Right atrium auricular region (tissue), 2 donors: Measurements from ENCODE around the gene BRINP1. TPM values are rescaled to one million over a fixed set of nuclear protein-coding genes. Genes with fewer than 3 reads are reported as not detected.

Source experiments
- DNase-seq: peaks from one replicate; pipeline ENCODE4 v3.0.0-alpha.2; 2019; ENCODE audit warnings: low spot score
- H3K27ac ChIP-seq, 2 donors: fragments of 200-600 bp; sonication (generic); 1 replicate in 1 of 2; 2 replicates in 1 of 2; pipeline ENCODE4 v1.5.1; 2016 to 2019
- H3K27me3 ChIP-seq, 2 donors: fragments of 200-600 bp; sonication (generic); one replicate each; pipeline versions ENCODE4 v1.5.1 to v1.6.0; 2017 to 2019
- H3K36me3 ChIP-seq: fragments of 200-600 bp; sonication (generic); one replicate; pipeline ENCODE4 v1.5.1; 2016
- H3K4me1 ChIP-seq, 2 donors: fragments of 200-600 bp; sonication (generic); one replicate each; pipeline versions ENCODE4 v1.5.1 to v1.6.0; 2017 to 2019
- H3K4me3 ChIP-seq, 2 donors: fragments of 200-600 bp; sonication (generic); 1 replicate in 1 of 2; 2 replicates in 1 of 2; pipeline ENCODE4 v1.5.1; 2017 to 2019; ENCODE audit warnings: mild to moderate bottlenecking in 1 of 2, moderate library complexity in 1 of 2
- H3K9me3 ChIP-seq, 2 donors: fragments of 200-600 bp; sonication (generic); one replicate each; pipeline ENCODE4 v1.5.1; 2019
- total RNA-seq, 2 donors: library from RNA; depleted of rRNA; stranded (reverse); fragments of >200 nt; gene quantifications; one replicate each; pipeline ENCODE4 v1.1.0, GENCODE V29; 2016
- TF ChIP-seq, protein P1 (sequence below), 2 donors: fragments of 200-600 bp; sonication (generic); IDR thresholded peaks; one replicate each; pipeline ENCODE4 v1.5.1; 2019; ENCODE audit warnings: antibody characterized with exemption in 2 of 2

Gene BRINP1
- total RNA-seq, 2 donors from 2014 or later = 0.78 to 2.0 TPM

DNA sequence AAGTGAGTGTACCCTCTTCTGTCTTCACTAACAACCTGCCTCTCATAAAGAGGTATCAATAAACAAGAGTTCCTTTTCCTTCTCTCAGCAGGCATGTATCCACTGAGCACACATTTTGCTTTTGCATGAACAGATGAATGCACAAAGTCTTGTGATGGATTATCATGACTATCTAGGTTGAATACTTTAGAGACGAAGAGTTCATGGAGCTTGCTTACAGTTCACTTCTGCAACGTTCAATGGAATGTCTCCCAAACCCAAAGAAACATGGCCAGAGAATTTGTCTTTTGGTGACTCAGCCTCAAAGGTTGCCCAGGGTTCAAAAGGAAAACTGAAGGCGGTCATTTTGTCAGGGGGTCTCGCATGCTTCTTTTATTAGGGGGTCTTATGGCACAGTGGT, 55.4 kb downstream of the BRINP1 start:
- no peak for DNase-seq
- Histone ChIP-seq H3K9me3 (no peaks in the 10 kb centered on the region), H3K4me1 (no peaks in the 10 kb centered on the region), H3K4me3 (no peak overlapping the region), H3K27ac (no peak overlapping the region), H3K36me3 (no peaks in the 10 kb centered on the region), H3K27me3 (no peaks in the 10 kb centered on the region)
- TF ChIP-seq, protein P1, sequence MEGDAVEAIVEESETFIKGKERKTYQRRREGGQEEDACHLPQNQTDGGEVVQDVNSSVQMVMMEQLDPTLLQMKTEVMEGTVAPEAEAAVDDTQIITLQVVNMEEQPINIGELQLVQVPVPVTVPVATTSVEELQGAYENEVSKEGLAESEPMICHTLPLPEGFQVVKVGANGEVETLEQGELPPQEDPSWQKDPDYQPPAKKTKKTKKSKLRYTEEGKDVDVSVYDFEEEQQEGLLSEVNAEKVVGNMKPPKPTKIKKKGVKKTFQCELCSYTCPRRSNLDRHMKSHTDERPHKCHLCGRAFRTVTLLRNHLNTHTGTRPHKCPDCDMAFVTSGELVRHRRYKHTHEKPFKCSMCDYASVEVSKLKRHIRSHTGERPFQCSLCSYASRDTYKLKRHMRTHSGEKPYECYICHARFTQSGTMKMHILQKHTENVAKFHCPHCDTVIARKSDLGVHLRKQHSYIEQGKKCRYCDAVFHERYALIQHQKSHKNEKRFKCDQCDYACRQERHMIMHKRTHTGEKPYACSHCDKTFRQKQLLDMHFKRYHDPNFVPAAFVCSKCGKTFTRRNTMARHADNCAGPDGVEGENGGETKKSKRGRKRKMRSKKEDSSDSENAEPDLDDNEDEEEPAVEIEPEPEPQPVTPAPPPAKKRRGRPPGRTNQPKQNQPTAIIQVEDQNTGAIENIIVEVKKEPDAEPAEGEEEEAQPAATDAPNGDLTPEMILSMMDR (IDR thresholded peaks at IDR 0.05) = no peak

DNA sequence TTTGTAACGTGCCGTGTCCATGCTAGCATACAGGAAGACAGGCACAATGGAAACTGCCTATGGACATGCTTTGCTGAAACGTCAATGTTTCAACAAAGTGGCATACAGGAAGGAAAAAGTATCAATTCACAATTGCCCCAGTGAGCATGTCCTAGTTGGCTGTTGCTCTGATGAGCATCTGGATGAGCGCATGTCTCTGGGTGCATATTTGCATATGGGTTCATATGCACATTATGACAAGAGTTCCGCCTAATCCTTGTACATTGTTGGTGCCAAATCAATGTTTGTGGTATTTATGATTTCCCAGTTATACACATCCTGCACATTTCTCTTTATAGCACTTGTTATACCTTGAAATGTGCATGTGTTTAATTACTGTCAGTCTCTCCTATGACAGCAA, 58.5 kb downstream of the BRINP1 start:
- Histone ChIP-seq H3K27me3 (no peaks in the 10 kb centered on the region), H3K27ac (no peak overlapping the region), H3K9me3 (no peaks in the 10 kb centered on the region), H3K36me3 (no peaks in the 10 kb centered on the region), H3K4me1 (no peaks in the 10 kb centered on the region), H3K4me3 (no peak overlapping the region)
- TF ChIP-seq, protein P1 (IDR thresholded peaks at IDR 0.05) = no peak
- DNase-seq = no peak

DNA sequence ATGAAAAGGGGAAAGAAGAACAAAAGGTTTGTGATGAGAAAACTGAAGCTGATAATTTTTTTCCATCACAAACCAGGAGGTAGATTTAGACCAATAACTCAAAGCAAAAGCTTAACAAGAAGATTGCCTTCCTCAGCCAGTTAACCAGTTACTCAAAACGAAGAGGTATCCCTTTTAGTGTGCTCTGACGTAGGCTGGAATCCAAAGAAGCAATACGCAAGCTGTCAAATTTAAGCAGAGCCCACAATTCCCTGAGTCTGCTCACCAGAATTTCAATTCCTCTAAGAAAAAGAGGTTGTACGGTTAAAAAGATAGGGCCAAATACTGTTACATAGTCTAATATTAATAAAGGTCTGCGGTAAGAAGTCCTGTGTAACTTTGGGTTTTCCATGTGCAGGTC, 61.8 kb downstream of the BRINP1 start:
- Histone ChIP-seq H3K27ac (no peak overlapping the region), H3K27me3 (no peaks in the 10 kb centered on the region), H3K4me1 (no peaks in the 10 kb centered on the region), H3K36me3 (no peaks in the 10 kb centered on the region), H3K9me3 (no peaks in the 10 kb centered on the region), H3K4me3 (no peak overlapping the region)
- DNase-seq = no peak
- TF ChIP-seq, protein P1 (IDR thresholded peaks at IDR 0.05) = no peak

DNA sequence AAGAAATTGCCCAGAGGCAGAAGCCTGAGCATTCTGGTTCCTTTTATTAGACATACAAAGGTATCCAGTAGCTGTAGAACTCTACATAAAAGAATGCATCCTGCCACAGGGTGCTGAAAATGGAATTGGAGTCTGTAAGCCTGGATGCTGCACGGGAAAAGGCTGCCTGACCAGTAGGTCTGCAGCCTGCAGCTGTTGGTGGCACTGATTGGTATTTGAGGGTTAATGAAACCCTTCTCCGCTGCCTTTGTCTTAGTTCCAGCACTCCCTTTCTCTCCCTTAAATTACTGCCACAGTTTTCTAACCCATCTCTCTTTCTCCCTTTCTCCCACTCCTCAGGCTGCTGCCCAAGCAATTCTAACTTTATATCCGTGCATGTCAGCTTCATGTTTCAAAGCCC, 64.7 kb downstream of the BRINP1 start:
- H3K36me3 ChIP-seq = no peaks in the 10 kb centered on the region
- no peak overlapping the region for H3K27ac ChIP-seq
- H3K9me3 ChIP-seq = no peaks in the 10 kb centered on the region
- TF ChIP-seq, protein P1 (IDR thresholded peaks at IDR 0.05) = no peak
- H3K4me3 ChIP-seq = no peak overlapping the region
- DNase-seq = no peak
- no peaks in the 10 kb centered on the region for H3K27me3 ChIP-seq
- H3K4me1 ChIP-seq = no peaks in the 10 kb centered on the region

DNA sequence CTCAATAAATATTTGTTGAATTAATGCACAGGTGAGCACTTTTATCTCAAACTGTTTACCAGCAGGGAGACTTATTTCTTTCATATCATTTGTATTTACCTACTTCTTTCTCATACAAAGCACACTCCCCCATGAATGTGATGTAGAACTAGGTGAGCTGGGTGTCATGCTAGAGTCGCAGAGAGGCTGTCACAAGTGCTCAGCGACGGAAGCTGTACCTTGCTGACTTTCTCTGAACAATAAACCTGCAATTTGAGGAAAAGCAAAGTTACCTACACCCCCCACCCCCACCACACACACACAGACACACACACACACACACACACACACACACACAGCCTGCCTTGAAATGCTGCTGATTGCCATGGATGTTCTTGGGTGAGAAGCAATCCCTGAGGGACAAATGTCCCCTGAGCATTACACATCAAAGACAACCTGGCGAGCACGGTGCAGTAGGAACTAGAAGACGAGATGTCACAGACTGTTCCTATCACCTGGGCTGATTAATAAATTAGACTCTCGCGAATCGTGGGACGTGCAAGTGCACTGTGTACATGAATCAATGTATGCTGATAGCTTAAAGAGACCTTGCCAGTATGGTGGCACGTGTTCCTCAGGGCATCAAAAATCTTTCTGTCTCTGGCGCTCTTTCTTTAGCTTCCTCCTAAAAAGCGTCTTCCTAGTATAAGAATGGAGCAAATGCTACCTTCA, 66.1 kb downstream of the BRINP1 start:
- Histone ChIP-seq H3K27ac (no peak overlapping the region), H3K36me3 (no peaks in the 10 kb centered on the region), H3K9me3 (no peaks in the 10 kb centered on the region), H3K27me3 (no peaks in the 10 kb centered on the region), H3K4me3 (no peak overlapping the region), H3K4me1 (no peaks in the 10 kb centered on the region)
- TF ChIP-seq, protein P1 (IDR thresholded peaks at IDR 0.05) = no peak
- no peak for DNase-seq
